Right cardiac atrium (tissue), 5 donors: ENCODE measurements around the gene GAMT. TPM values are rescaled to one million over a fixed set of nuclear protein-coding genes. Genes with fewer than 3 reads are reported as not detected.
"Not testable (repeated sequence)": the region's sequence is repeated elsewhere in the genome, so short reads cannot be mapped to it uniquely, and the experiment has no call there.

Experiments used
- ATAC-seq, 2 donors: fragments of 200-7000 bp; cut with Tn5 transposase; one replicate each; pipeline versions ENCODE4 v1.8.0 to v1.9.1; 2020; ENCODE audit warnings: moderate library complexity in 2 of 2, mild to moderate bottlenecking in 1 of 2
- DNase-seq, 3 donors: peaks; one replicate each; pipeline ENCODE4 v3.0.0-alpha.2; 2020
- H3K27ac ChIP-seq: one replicate; pipeline ENCODE4 v1.5.1; 2013; ENCODE audit warnings: mild to moderate bottlenecking, low read length, control low read depth, moderate library complexity
- H3K27me3 ChIP-seq: one replicate; pipeline ENCODE4 v1.6.1; 2013; ENCODE audit not compliant: control insufficient read depth, insufficient read depth
- H3K4me1 ChIP-seq: one replicate; pipeline ENCODE4 v1.6.1; 2013; ENCODE audit warnings: low read length; ENCODE audit not compliant: control insufficient read depth, insufficient read depth
- H3K4me3 ChIP-seq: one replicate; pipeline ENCODE4 v1.5.1; 2013; ENCODE audit warnings: low read length, control low read depth
- H3K9me3 ChIP-seq: one replicate; pipeline ENCODE4 v1.6.1; 2013; ENCODE audit warnings: low read length; ENCODE audit not compliant: control insufficient read depth
- WGBS: extraction: QIAGEN DNeasy Blood & Tissue Kit; methylation state at CpG from one replicate; pipeline ENCODE4 v1.1.7; 2013; 5-methylcytosine and 5-hydroxymethylcytosine counted together
- intact Hi-C, 4 donors: fragments of 100-400 bp; cut with DNase I; formaldehyde crosslinking; loops; one replicate each; pipeline versions ENCODE4 v1.11.0 to v1.14.0; 2022 to 2023
- polyA plus RNA-seq: library from polyadenylated mRNA; stranded (reverse); fragments of 200-250 nt; gene quantifications from one replicate; pipeline ENCODE4 v1.2.3, GENCODE V29; 2013
- total RNA-seq, 4 donors: library from RNA; stranded (reverse); fragmentation: NEBNext Ultra II Directional; extraction: Animal tissue kit (Norgen Biotek cat#: 25700); gene quantifications; one replicate each; pipeline ENCODE4 v1.2.1, GENCODE V29; 2021
- donor health status: healthy with polysubstance abuse.
- donor health status: DM: no; HTN: yes; CAD: no.
- donor health status: DM: no; HTN: no; CAD: no.
- donor health status: DM: no; HTN: yes; CAD: no; lungs with severe emphysema.
- donor health status: DM: yes; HTN: yes; CAD: no.

The GAMT gene
- total and polyA plus RNA-seq, 5 donors = 49.2 to 124 (median 69.2) TPM

- ATAC-seq (no peak), DNase-seq (peak in 2 of 3 donors; percentile 38 to 48)
- H3K9me3 ChIP-seq = no peaks in the 10 kb centered on the region
- H3K4me1 ChIP-seq = peaks cover 4% of the 10 kb centered on the region
- H3K27me3 ChIP-seq = no peaks in the 10 kb centered on the region
- H3K4me3 ChIP-seq = no peak overlapping the region
- WGBS = 90% methylated on average over 40 of the region's 40 CpGs
- no peak overlapping the region for H3K27ac ChIP-seq
- intact Hi-C loops = no loop called here
Observed at GRCh38 chr19:1423436-1424191, 22.3 kb upstream of the GAMT start.

DNA sequence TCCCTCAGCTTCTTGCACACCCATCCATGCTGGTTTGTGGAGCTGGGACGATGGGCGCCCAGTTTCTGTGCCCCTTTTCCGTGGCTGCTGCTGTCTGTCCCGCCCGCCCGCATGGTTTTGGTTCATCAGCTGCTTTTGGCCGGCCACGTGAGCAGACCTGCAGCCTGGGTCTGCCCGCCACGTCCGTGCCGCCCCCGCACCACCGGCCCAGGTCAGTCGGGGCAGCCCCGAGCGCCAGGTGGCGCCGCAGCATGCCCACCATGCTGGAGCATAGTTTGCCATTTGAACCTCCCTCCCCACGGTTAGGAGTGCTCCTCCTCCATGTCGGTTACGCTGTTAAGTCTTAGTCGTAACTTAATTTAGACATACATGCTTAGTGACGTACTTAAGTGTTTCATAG, 21.6 kb upstream of the GAMT start:
- Histone ChIP-seq H3K9me3 (no peaks in the 10 kb centered on the region), H3K4me3 (no peak overlapping the region), H3K27me3 (no peaks in the 10 kb centered on the region), H3K4me1 (peaks cover 9% of the 10 kb centered on the region), H3K27ac (no peak overlapping the region)
- no peak for ATAC-seq
- peak in 2 of 3 donors; percentile 40 to 46 for DNase-seq
- intact Hi-C loops = no loop called here
- 89% methylated on average over 24 of the region's 24 CpGs for WGBS

GRCh38 chr19:1422360-1422759, 21.0 kb upstream of the GAMT start:
- DNase-seq (no peak), ATAC-seq (no peak)
- Histone ChIP-seq H3K27me3 (no peaks in the 10 kb centered on the region), H3K4me3 (no peak overlapping the region), H3K9me3 (no peaks in the 10 kb centered on the region), H3K4me1 (peaks cover 14% of the 10 kb centered on the region), H3K27ac (no peak overlapping the region)
- 78% methylated on average over 16 of the region's 16 CpGs for WGBS
- intact Hi-C loops = no loop called here

- no peaks in the 10 kb centered on the region for H3K27me3 ChIP-seq
- peaks cover 14% of the 10 kb centered on the region for H3K4me1 ChIP-seq
- ATAC-seq (no peak), DNase-seq (peak in 2 of 3 donors; percentile 33 to 53)
- H3K9me3 ChIP-seq = no peaks in the 10 kb centered on the region
- H3K27ac ChIP-seq = no peak overlapping the region
- WGBS = 86% methylated on average over 22 of the region's 22 CpGs
- intact Hi-C loops = no loop called here
- H3K4me3 ChIP-seq = no peak overlapping the region
Observed at GRCh38 chr19:1421958-1422305, 20.6 kb upstream of the GAMT start.

GRCh38 chr19:1421218-1421957, 20.0 kb upstream of the GAMT start:
- Histone ChIP-seq H3K4me3 (no peak overlapping the region), H3K27me3 (no peaks in the 10 kb centered on the region), H3K27ac (no peak overlapping the region), H3K9me3 (no peaks in the 10 kb centered on the region), H3K4me1 (peaks cover 18% of the 10 kb centered on the region)
- DNase-seq (peak in 2 of 3 donors; percentile 44 to 45), ATAC-seq (no peak)
- intact Hi-C loops = no loop called here
- 94% methylated on average over 37 of the region's 37 CpGs for WGBS

DNA sequence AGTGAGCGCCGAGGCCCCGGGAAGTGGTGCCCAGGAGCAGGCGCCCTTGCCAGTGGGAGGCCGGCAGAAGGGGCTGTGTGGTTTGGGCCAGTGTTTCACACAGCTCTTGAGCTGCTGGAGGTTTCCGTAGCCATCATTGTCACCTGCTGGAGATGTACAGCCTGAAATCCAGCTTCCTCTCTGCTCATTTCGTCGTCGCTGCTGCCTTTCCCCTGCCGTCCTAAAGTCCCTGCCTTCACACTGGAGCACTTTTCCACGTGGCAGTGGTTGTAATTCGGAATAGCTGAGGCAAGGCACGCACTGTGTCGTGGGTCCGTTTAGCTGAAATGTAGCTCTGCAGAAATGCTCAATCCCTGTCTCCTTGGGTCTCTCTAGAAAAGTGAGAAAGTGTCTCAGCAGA, 19.2 kb upstream of the GAMT start:
- Histone ChIP-seq H3K27me3 (no peaks in the 10 kb centered on the region), H3K27ac (no peak overlapping the region), H3K4me1 (peaks cover 25% of the 10 kb centered on the region), H3K4me3 (no peak overlapping the region), H3K9me3 (no peaks in the 10 kb centered on the region)
- WGBS = 91% methylated on average over 15 of the region's 15 CpGs
- ATAC-seq (no peak), DNase-seq (no peak)
- intact Hi-C loops = no loop called here

GRCh38 chr19:1420085-1420484, 18.7 kb upstream of the GAMT start:
- H3K27ac ChIP-seq, H3K4me3 ChIP-seq, H3K27me3 ChIP-seq, H3K9me3 ChIP-seq, DNase-seq, intact Hi-C loops, ATAC-seq: not testable (repeated sequence)
- WGBS = 97% methylated on average over 28 of the region's 43 CpGs
- H3K4me1 ChIP-seq = peaks cover 28% of the 10 kb centered on the region

DNA sequence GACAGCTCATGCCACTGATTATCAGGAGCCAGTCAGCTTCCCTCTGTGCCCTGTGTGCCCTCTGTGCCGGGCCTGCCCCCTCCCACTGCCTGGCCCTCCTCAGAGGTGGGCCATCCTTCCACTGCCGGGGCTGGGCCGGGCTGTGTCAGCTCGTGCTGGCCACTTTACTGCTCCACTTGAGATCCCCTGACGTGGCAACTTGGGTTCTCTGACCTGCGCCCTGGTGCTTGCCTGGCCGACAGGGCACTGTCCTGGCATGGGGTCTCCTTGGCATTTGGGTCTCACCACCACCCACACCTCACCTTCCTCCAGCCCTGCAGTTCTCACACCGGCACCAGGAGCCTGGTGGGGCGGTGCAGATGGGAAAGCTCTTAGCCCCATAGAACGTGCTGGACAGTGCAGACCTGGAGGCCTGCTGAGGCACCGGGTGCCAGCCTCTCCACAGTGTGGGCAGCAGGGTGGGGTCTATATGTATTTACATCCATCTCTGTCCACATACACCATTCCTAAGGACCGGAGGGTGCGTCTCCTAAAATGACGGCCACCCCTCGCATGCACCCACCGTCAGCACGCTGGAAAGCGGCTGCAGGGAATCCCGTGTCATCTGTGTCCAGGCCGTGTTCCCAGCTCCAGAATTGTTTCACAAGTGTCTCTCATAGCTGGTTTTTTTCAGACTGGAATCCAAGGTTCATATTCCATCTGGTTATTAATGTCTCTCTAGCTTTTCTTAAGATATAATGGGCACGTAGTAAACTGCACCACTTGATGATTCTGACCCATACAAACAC, 17.8 kb upstream of the GAMT start:
- peak in 2 of 3 donors; percentile 53 to 54 for DNase-seq
- peaks cover 30% of the 10 kb centered on the region for H3K4me1 ChIP-seq

GRCh38 chr19:1418496-1418775, 17.1 kb upstream of the GAMT start:
- 59% methylated on average over 13 of the region's 13 CpGs for WGBS
- intact Hi-C loops = no loop called here
- DNase-seq (peak in 1 of 3 donors; percentile 58), ATAC-seq (no peak)
- Histone ChIP-seq H3K27me3 (no peaks in the 10 kb centered on the region), H3K4me1 (peaks cover 30% of the 10 kb centered on the region), H3K27ac (no peak overlapping the region), H3K4me3 (no peak overlapping the region), H3K9me3 (no peaks in the 10 kb centered on the region)

More for the DNA sequence above, 17.8 kb upstream of the GAMT start:
- Histone ChIP-seq H3K27me3 (no peaks in the 10 kb centered on the region), H3K27ac (peak overlapping the region; percentile 44), H3K4me3 (no peak overlapping the region), H3K9me3 (no peaks in the 10 kb centered on the region)
- peak; percentile 28 to 36 for ATAC-seq
- WGBS = 67% methylated on average over 21 of the region's 21 CpGs
- intact Hi-C loops = no loop called here

GRCh38 chr19:1417681-1418495, 16.5 kb upstream of the GAMT start:
- Histone ChIP-seq H3K27me3 (no peaks in the 10 kb centered on the region), H3K9me3 (no peaks in the 10 kb centered on the region), H3K4me3 (no peak overlapping the region), H3K4me1 (peaks cover 30% of the 10 kb centered on the region), H3K27ac (peak overlapping the region; percentile 6)
- DNase-seq (peak in 2 of 3 donors; percentile 60 to 67), ATAC-seq (peak in 1 of 2 donors; percentile 16)
- intact Hi-C loops = no loop called here
- WGBS = 47% methylated on average over 30 of the region's 30 CpGs
